Panc1 (cell line): ENCODE measurements around the gene GDF11.

Experiments
- POLR2AphosphoS5 ChIP-seq: IDR thresholded peaks from 2 replicates; pipeline ENCODE4 v1.6.1; 2012; ENCODE audit warnings: mild to moderate bottlenecking, low read depth, low read length, moderate library complexity
- TF ChIP-seq, protein P1 (sequence below): fragments of 450-650 bp; IDR thresholded peaks from 2 replicates; pipeline ENCODE4 v1.5.1; 2017; ENCODE audit warnings: mild to moderate bottlenecking

DNA sequence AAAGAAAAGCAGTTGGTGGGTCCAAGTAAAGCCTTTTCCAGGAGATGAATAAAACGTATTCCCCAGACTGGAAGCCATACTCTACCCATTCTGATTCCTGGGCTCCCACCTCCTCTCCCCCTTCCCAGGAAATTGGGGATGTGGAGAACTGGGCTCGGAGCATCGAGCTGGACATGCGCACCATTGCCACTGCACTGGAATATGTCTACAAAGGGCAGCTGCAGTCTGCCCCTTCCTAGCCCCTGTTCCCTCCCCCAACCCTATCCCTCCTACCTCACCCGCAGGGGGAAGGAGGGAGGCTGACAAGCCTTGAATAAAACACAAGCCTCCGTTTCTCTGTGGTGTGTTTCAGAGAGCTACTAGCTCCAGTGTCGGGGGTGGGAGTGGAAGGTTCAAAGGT is 23.6 kb upstream of the GDF11 start:
- TF ChIP-seq, protein P1, sequence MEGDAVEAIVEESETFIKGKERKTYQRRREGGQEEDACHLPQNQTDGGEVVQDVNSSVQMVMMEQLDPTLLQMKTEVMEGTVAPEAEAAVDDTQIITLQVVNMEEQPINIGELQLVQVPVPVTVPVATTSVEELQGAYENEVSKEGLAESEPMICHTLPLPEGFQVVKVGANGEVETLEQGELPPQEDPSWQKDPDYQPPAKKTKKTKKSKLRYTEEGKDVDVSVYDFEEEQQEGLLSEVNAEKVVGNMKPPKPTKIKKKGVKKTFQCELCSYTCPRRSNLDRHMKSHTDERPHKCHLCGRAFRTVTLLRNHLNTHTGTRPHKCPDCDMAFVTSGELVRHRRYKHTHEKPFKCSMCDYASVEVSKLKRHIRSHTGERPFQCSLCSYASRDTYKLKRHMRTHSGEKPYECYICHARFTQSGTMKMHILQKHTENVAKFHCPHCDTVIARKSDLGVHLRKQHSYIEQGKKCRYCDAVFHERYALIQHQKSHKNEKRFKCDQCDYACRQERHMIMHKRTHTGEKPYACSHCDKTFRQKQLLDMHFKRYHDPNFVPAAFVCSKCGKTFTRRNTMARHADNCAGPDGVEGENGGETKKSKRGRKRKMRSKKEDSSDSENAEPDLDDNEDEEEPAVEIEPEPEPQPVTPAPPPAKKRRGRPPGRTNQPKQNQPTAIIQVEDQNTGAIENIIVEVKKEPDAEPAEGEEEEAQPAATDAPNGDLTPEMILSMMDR, result no peak
- no peak for TF ChIP-seq POLR2AphosphoS5
